Heart left ventricle (tissue), 16 donors: ENCODE measurements around the gene HSPB7. TPM values are rescaled to one million over a fixed set of nuclear protein-coding genes. Genes with fewer than 3 reads are reported as not detected.

Source experiments
- ATAC-seq, 4 donors: fragments of 200-7000 bp; cut with Tn5 transposase; one replicate each; pipeline ENCODE4 v1.9.1; 2020 to 2022; ENCODE audit warnings: moderate library complexity in 4 of 4, mild to moderate bottlenecking in 3 of 4, moderate number of reproducible peaks in 1 of 4
- DNase-seq, 5 donors: peaks; one replicate each; pipeline ENCODE4 v3.0.0-alpha.2; 2020
- H3K27ac ChIP-seq, 12 donors: fragments of 200-600 bp; sonication (generic) in 4 of 12; one replicate each; pipeline versions ENCODE4 v1.5.0 to v1.8.0; 2016 to 2022; ENCODE audit warnings: mild to moderate bottlenecking in 2 of 12
- H3K27me3 ChIP-seq, 9 donors: fragments of 200-600 bp; sonication (generic) in 2 of 9; one replicate each; pipeline versions ENCODE4 v1.5.1 to v1.8.0; 2016 to 2022; ENCODE audit warnings: mild to moderate bottlenecking in 3 of 9
- H3K36me3 ChIP-seq, 9 donors: fragments of 200-600 bp; sonication (generic) in 2 of 9; one replicate each; pipeline versions ENCODE4 v1.5.0 to v1.8.0; 2018 to 2022; ENCODE audit warnings: mild to moderate bottlenecking in 2 of 9
- H3K4me1 ChIP-seq, 12 donors: fragments of 200-600 bp; sonication (generic) in 4 of 12; one replicate each; pipeline versions ENCODE4 v1.5.0 to v1.8.0; 2016 to 2022; ENCODE audit warnings: mild to moderate bottlenecking in 3 of 12
- H3K4me3 ChIP-seq, 12 donors: fragments of 200-600 bp; sonication (generic) in 4 of 12; one replicate each; pipeline versions ENCODE4 v1.5.0 to v1.8.0; 2017 to 2022; ENCODE audit warnings: mild to moderate bottlenecking in 9 of 12, moderate library complexity in 4 of 12
- H3K9me3 ChIP-seq, 12 donors: fragments of 200-600 bp; sonication (generic) in 4 of 12; one replicate each; pipeline versions ENCODE4 v1.5.0 to v1.8.0; 2016 to 2022; ENCODE audit warnings: mild to moderate bottlenecking in 1 of 12
- POLR2A ChIP-seq, 2 donors: fragments of 450-650 bp; IDR thresholded peaks; one replicate each; pipeline ENCODE4 v1.6.1; 2017; ENCODE audit warnings: antibody characterized with exemption in 2 of 2, mild to moderate bottlenecking in 2 of 2, moderate library complexity in 2 of 2
- WGBS, 4 donors: extraction: QIAGEN DNeasy Blood & Tissue Kit in 2 of 4; methylation state at CpG; one replicate each; pipeline versions ENCODE4 v1.1.5 to v1.1.7; 2013 to 2018; 5-methylcytosine and 5-hydroxymethylcytosine counted together
- intact Hi-C, 10 donors: fragments of 100-400 bp; cut with DNase I; formaldehyde crosslinking; loops; one replicate each; pipeline versions ENCODE4 v1.11.1 to v1.14.2; 2022
- polyA plus RNA-seq, 2 donors: library from polyadenylated mRNA; stranded (reverse); fragments of 200-250 nt; gene quantifications; one replicate each; pipeline ENCODE4 v1.2.3, GENCODE V29; 2013
- total RNA-seq, 9 donors: library from RNA; depleted of rRNA in 2 of 9; stranded (reverse); fragments of >200 nt in 2 of 9; fragmentation: NEBNext Ultra II Directional in 3 of 9; extraction: Animal tissue kit (Norgen Biotek cat#: 25700) in 3 of 9; gene quantifications; one replicate each; pipeline versions ENCODE4 v1.1.0 to v1.2.4, GENCODE V29; 2016 to 2023
- TF ChIP-seq, protein P1 (sequence below), 12 donors: fragments of 200-600 bp; sonication (generic) in 4 of 12; IDR thresholded peaks; one replicate each; pipeline versions ENCODE4 v1.5.0 to v1.8.0; 2018 to 2022; ENCODE audit warnings: antibody characterized with exemption in 12 of 12, mild to moderate bottlenecking in 5 of 12
- donor health status: ischemic (EF 13 %, LVEDD 7.1; RV severe dilation, severe dysfunction).
- donor health status: healthy with polysubstance abuse.
- donor health status: DM: no; HTN: yes; CAD: no.
- donor health status: DM: no; HTN: no; CAD: no.
- donor health status: ischemic (EF 25% LVEDD 6.9; RV normal size, moderate dysfunction).
- donor health status: ischemic (EF 25% LVEDD 5.7; RV mildly dilated, moderate dysfunction).
- donor health status: healthy.
- donor health status: DM: yes; HTN: yes; CAD: no.
- donor health status: ischemic (EF 35%, LVEDD 5.7; RV mildly dilated, moderate dysfunction).
- donor health status: nonischemic (EF 11% LVEDD 7.7; RV severe dilation, severe dysfunction).
- donor health status: DM: yes; HTN: yes; CAD: no.
- donor health status: PGD.
- donor health status: ischemic (EF 29% LVEDD 5.4; RV normal size, mild dysfunction).
- donor health status: nonischemic (EF 23%, LVEDD 6.1; RV moderate dilation, normal function).

Gene HSPB7
- total and polyA plus RNA-seq, 11 donors = 2,598 to 10,910 (median 4,961) TPM

DNA sequence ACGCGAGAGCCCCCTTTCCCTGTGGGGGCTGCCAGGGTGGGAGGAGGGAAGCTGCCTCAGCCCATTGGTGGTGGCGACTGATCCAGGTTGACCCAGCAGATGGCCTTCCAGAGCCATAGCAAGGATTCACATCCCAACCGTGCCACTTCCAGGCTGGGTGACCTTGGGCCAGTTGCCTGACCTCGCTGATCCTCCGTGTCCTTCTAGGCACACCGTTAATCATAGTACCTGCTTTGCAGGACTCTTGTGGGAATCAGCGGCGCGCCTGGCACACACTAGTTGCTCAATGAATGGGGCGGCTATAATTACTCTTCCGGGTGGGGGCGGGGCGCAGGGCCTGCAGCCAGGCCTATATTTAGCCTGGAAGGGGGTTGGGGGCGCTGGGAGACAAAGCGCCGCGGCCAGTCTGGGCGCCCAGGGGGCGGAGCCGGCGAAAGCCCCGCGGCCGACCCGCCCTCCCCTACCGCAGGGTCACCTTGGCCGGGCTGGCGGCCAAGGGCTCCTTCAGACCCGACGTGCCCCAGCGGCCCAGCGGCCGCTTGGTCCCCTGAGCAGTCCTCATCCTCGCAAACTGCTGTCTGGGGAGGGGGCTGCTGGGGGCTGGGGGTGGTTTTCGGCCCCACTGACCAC is 5.1 kb downstream of the HSPB7 start:
- TF ChIP-seq, protein P1, sequence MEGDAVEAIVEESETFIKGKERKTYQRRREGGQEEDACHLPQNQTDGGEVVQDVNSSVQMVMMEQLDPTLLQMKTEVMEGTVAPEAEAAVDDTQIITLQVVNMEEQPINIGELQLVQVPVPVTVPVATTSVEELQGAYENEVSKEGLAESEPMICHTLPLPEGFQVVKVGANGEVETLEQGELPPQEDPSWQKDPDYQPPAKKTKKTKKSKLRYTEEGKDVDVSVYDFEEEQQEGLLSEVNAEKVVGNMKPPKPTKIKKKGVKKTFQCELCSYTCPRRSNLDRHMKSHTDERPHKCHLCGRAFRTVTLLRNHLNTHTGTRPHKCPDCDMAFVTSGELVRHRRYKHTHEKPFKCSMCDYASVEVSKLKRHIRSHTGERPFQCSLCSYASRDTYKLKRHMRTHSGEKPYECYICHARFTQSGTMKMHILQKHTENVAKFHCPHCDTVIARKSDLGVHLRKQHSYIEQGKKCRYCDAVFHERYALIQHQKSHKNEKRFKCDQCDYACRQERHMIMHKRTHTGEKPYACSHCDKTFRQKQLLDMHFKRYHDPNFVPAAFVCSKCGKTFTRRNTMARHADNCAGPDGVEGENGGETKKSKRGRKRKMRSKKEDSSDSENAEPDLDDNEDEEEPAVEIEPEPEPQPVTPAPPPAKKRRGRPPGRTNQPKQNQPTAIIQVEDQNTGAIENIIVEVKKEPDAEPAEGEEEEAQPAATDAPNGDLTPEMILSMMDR (IDR thresholded peaks at IDR 0.05) = peak in 2 of 12 donors; percentile 8 to 11
- no peak for TF ChIP-seq POLR2A (IDR thresholded peaks at IDR 0.05)
- Histone ChIP-seq H3K9me3 (no peaks in the 10 kb centered on the region), H3K4me1 (peaks cover 0 to 38% (median 21%) of the 10 kb centered on the region in 12 donors), H3K27me3 (peaks cover 0 to 5% (median 0%) of the 10 kb centered on the region in 9 donors), H3K36me3 (peaks cover 0 to 10% (median 0%) of the 10 kb centered on the region in 9 donors), H3K4me3 (peak overlapping the region in 11 of 12 donors; percentile 7 to 70 (median 36)), H3K27ac (peak overlapping the region; percentile 88 to 99 (median 97))
- DNase-seq (peak; percentile 81 to 90 (median 86)), ATAC-seq (peak; percentile 16 to 53 (median 37))
- WGBS, 4 donors = 4 to 19% (median 8%) methylated on average over 9 to 36 of the region's 36 CpGs
- intact Hi-C loops = no loop called here

DNA sequence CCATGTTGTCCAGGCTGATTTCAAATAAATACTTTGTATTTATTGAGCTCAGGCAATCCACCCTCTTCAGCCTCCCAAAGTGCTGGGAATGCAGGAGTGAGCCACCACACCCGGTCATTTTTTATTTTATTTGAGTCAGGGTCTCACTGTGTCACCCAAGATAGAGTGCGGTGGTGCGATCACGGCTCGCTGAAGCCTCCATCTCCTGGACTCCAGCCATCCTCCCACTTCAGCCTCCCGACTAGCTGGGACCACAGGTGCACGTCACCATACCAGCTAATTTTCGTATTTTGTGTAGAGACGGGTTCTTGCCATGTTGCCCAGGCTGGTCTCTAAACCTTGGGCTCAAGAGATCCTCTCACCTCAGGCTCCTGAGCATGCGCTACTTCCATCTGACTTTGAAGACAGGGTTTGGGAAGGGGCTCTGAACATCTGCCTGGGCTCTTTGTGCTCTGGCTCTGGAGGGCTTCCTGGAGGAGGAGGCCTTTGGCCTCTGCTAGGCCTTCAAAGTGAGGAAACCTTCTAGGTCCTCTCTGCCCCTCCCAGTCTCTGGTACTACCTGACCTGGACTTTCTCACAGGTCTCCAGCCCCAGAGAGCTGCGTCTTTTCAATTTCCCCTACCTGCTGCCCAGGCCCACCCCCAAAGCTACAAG is 5.8 kb downstream of the HSPB7 start:
- Histone ChIP-seq H3K9me3 (no peaks in the 10 kb centered on the region), H3K4me3 (peak overlapping the region in 2 of 12 donors; percentile 35 to 63), H3K27me3 (peaks cover 0 to 5% (median 0%) of the 10 kb centered on the region in 9 donors), H3K4me1 (peaks cover 0 to 34% (median 19%) of the 10 kb centered on the region in 12 donors), H3K36me3 (peaks cover 0 to 10% (median 0%) of the 10 kb centered on the region in 9 donors), H3K27ac (peak overlapping the region in 11 of 12 donors; percentile 18 to 99 (median 97))
- intact Hi-C loops = no loop called here
- TF ChIP-seq, protein P1 (IDR thresholded peaks at IDR 0.05) = no peak
- no peak for TF ChIP-seq POLR2A (IDR thresholded peaks at IDR 0.05)
- DNase-seq (no peak), ATAC-seq (no peak)
- WGBS, 4 donors = 92 to 96% (median 95%) methylated on average over 11 of the region's 11 CpGs

GRCh38 chr1:16010837-16011236 is 7.0 kb downstream of the HSPB7 start:
- H3K4me1 ChIP-seq = peaks cover 0 to 34% (median 19%) of the 10 kb centered on the region in 12 donors
- ATAC-seq = no peak
- WGBS, 4 donors = 90 to 94% (median 93%) methylated on average over 3 of the region's 3 CpGs
- H3K27ac ChIP-seq = no peak overlapping the region
- no peak for TF ChIP-seq POLR2A (IDR thresholded peaks at IDR 0.05)
- TF ChIP-seq, protein P1 (IDR thresholded peaks at IDR 0.05) = no peak
- no peaks in the 10 kb centered on the region for H3K9me3 ChIP-seq
- peaks cover 0 to 9% (median 0%) of the 10 kb centered on the region in 9 donors for H3K36me3 ChIP-seq
- DNase-seq = no peak
- peaks cover 0 to 5% (median 0%) of the 10 kb centered on the region in 9 donors for H3K27me3 ChIP-seq
- intact Hi-C loops = no loop called here
- H3K4me3 ChIP-seq = no peak overlapping the region

DNA sequence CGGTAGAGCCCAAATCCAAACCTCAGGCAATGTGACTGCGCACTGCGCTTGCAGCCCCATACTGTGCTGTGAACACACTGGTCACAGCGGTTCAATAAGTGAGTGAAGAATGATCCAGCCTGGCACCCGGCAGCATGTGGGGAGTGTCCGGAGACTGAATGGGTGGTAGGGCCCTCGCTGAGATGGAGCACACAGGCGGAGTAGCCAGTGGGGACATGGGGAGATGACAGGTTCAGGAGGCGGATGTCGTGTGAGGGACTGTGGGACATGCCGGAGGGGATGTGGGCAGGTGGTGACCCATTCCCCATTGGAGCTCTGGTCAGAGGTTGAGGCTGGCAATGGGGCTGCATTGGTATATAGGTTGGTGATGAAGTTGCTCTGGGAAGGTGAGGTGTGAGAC is 8.2 kb downstream of the HSPB7 start:
- Histone ChIP-seq H3K27me3 (peaks cover 0 to 5% (median 0%) of the 10 kb centered on the region in 9 donors), H3K27ac (no peak overlapping the region), H3K36me3 (no peaks in the 10 kb centered on the region), H3K4me1 (peaks cover 0 to 27% (median 19%) of the 10 kb centered on the region in 12 donors), H3K4me3 (no peak overlapping the region), H3K9me3 (no peaks in the 10 kb centered on the region)
- ATAC-seq (no peak), DNase-seq (no peak)
- 86 to 92% (median 90%) methylated on average over 11 of the region's 11 CpGs for WGBS, 4 donors
- intact Hi-C loops = loop anchor here (1.0 to 5.0 kb wide), 7 partner anchors 23 to 48 kb away; no protein-coding TSS in a partner anchor
- no peak for TF ChIP-seq POLR2A (IDR thresholded peaks at IDR 0.05)
- TF ChIP-seq, protein P1 (IDR thresholded peaks at IDR 0.05) = no peak
